ENCODE results near the gene NFKBIE. TPM values are rescaled to one million over a fixed set of nuclear protein-coding genes. Genes with fewer than 3 reads are reported as not detected.

NFKBIE gene
- total and polyA plus RNA-seq, 2 of the 13 experiments (the other 11 are each of a cell fraction or from before 2014, with no cell fraction given), result 6.7 to 14.5 TPM

- TF ChIP-seq, protein P1, sequence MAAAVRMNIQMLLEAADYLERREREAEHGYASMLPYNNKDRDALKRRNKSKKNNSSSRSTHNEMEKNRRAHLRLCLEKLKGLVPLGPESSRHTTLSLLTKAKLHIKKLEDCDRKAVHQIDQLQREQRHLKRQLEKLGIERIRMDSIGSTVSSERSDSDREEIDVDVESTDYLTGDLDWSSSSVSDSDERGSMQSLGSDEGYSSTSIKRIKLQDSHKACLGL (CRISPR knock-in tag; IDR thresholded peaks at IDR 0.05), result no peak
- TF ChIP-seq ZSCAN20 (CRISPR knock-in tag; IDR thresholded peaks at IDR 0.05; ENCODE audit: borderline replicate concordance), result no peak
- TF ChIP-seq, protein P2, sequence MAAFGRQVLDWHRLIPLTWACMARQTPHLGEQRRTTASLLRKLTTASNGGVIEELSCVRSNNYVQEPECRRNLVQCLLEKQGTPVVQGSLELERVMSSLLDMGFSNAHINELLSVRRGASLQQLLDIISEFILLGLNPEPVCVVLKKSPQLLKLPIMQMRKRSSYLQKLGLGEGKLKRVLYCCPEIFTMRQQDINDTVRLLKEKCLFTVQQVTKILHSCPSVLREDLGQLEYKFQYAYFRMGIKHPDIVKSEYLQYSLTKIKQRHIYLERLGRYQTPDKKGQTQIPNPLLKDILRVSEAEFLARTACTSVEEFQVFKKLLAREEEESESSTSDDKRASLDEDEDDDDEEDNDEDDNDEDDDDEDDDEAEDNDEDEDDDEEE (CRISPR knock-in tag; IDR thresholded peaks at IDR 0.05), result 0 out of 2 replicates have a peak, but pooled peaks have one; percentile 21
- no peak for TF ChIP-seq ARNT2 (CRISPR knock-in tag; IDR thresholded peaks at IDR 0.05; ENCODE audit: low read depth)
- no peak for TF ChIP-seq ZNF557 (CRISPR knock-in tag; IDR thresholded peaks at IDR 0.05)
- TF ChIP-seq, protein P3, sequence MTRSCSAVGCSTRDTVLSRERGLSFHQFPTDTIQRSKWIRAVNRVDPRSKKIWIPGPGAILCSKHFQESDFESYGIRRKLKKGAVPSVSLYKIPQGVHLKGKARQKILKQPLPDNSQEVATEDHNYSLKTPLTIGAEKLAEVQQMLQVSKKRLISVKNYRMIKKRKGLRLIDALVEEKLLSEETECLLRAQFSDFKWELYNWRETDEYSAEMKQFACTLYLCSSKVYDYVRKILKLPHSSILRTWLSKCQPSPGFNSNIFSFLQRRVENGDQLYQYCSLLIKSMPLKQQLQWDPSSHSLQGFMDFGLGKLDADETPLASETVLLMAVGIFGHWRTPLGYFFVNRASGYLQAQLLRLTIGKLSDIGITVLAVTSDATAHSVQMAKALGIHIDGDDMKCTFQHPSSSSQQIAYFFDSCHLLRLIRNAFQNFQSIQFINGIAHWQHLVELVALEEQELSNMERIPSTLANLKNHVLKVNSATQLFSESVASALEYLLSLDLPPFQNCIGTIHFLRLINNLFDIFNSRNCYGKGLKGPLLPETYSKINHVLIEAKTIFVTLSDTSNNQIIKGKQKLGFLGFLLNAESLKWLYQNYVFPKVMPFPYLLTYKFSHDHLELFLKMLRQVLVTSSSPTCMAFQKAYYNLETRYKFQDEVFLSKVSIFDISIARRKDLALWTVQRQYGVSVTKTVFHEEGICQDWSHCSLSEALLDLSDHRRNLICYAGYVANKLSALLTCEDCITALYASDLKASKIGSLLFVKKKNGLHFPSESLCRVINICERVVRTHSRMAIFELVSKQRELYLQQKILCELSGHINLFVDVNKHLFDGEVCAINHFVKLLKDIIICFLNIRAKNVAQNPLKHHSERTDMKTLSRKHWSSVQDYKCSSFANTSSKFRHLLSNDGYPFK (CRISPR knock-in tag; IDR thresholded peaks at IDR 0.05; ENCODE audit: borderline replicate concordance), result 0 out of 2 replicates have a peak, but pooled peaks have one; percentile 2
Observed at GRCh38 chr6:44220913-44221290, 44.4 kb downstream of the NFKBIE start (continued).

All from HepG2 (cell line).